HAP-1 (cell line): ENCODE results near the gene GAL3ST1.
A peak's percentile ranks its signal among the peaks of the same experiment; 100 is the strongest.
"Not testable (repeated sequence)": the region's sequence is repeated elsewhere in the genome, so short reads cannot be mapped to it uniquely, and the experiment has no call there.

Source experiments
- DNase-seq, 2 experiments: peaks; one replicate each; pipeline ENCODE4 v3.0.0-alpha.2; 2016 to 2020; ENCODE audit warnings: low spot score in 2 of 2
- H3K27me3 ChIP-seq: fragments of 250-450 bp; sonication (Bioruptor Pico); 2 replicates; pipeline ENCODE4 v1.5.1; 2020; ENCODE audit warnings: low read depth, mild to moderate bottlenecking, moderate library complexity
- H3K36me3 ChIP-seq: fragments of 250-450 bp; sonication (Bioruptor Pico); replicated peaks from 2 replicates; pipeline ENCODE4 v1.5.1; 2020; ENCODE audit warnings: mild to moderate bottlenecking
- H3K4me1 ChIP-seq: fragments of 250-450 bp; sonication (Bioruptor Pico); 2 replicates; pipeline ENCODE4 v1.5.1; 2020; ENCODE audit warnings: mild to moderate bottlenecking
- H3K4me3 ChIP-seq: fragments of 250-450 bp; sonication (Bioruptor Pico); 2 replicates; pipeline ENCODE4 v1.5.1; 2020; ENCODE audit warnings: mild to moderate bottlenecking, moderate library complexity
- H3K9me3 ChIP-seq: fragments of 250-450 bp; sonication (Bioruptor Pico); 2 replicates; pipeline ENCODE4 v1.5.1; 2020; ENCODE audit warnings: mild to moderate bottlenecking, moderate library complexity
- in situ Hi-C: fragments of 300-500 bp; cut with MboI; formaldehyde crosslinking; loops from 3 replicates; pipeline ENCODE4 v1.14.3; 2020; ENCODE audit warnings: low sequenced_read_pairs, inconsistent platforms, mixed read lengths

Gene GAL3ST1

GRCh38 chr22:30567277-30567676 lies 7.2 kb downstream of the GAL3ST1 start:
- not testable (repeated sequence) for H3K27me3 ChIP-seq, H3K4me3 ChIP-seq, H3K4me1 ChIP-seq

GRCh38 chr22:30566125-30566524 lies 8.3 kb downstream of the GAL3ST1 start:
- H3K36me3 ChIP-seq = no peaks in the 10 kb centered on the region
- H3K4me1 ChIP-seq = no peaks in the 10 kb centered on the region
- H3K27me3 ChIP-seq = peaks cover under 1% of the 10 kb centered on the region; the same call in 1 of the 2 replicates
- H3K4me3 ChIP-seq = no peak overlapping the region
- DNase-seq = no peak
- no peaks in the 10 kb centered on the region for H3K9me3 ChIP-seq
- in situ Hi-C loops = no loop called here

More at GRCh38 chr22:30567277-30567676, 7.2 kb downstream of the GAL3ST1 start:
- H3K9me3 ChIP-seq, DNase-seq, H3K36me3 ChIP-seq, in situ Hi-C loops: not testable (repeated sequence)

DNA sequence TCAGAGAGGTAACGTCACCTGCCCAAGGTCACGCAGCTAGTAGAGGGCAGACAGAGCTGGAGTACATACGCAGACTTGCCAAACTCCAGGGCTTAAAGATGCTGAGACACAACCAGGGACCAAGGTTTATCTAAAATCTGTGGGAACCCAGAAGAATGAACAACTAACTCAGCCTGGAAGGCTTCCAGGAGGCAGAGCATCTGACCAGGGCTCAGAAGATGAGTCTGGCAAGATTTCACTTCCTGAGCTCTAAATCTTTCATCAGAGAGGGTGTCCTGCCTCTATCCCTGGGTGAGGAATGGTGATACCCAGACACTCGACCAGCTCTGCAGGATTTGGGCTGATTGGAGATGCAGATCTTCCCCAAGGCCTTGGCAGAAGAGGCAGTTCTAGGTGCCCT lies 9.1 kb downstream of the GAL3ST1 start:
- Histone ChIP-seq H3K27me3 (no peaks in the 10 kb centered on the region; the same call in 1 of the 2 replicates), H3K4me1 (no peaks in the 10 kb centered on the region), H3K4me3 (no peak overlapping the region), H3K36me3 (no peaks in the 10 kb centered on the region), H3K9me3 (no peaks in the 10 kb centered on the region)
- in situ Hi-C loops = no loop called here
- DNase-seq = no peak

GRCh38 chr22:30564761-30565119 lies 9.7 kb downstream of the GAL3ST1 start:
- Histone ChIP-seq H3K9me3 (no peaks in the 10 kb centered on the region), H3K4me3 (no peak overlapping the region), H3K27me3 (no peaks in the 10 kb centered on the region), H3K36me3 (no peaks in the 10 kb centered on the region), H3K4me1 (no peaks in the 10 kb centered on the region)
- in situ Hi-C loops = no loop called here
- no peak for DNase-seq

DNA sequence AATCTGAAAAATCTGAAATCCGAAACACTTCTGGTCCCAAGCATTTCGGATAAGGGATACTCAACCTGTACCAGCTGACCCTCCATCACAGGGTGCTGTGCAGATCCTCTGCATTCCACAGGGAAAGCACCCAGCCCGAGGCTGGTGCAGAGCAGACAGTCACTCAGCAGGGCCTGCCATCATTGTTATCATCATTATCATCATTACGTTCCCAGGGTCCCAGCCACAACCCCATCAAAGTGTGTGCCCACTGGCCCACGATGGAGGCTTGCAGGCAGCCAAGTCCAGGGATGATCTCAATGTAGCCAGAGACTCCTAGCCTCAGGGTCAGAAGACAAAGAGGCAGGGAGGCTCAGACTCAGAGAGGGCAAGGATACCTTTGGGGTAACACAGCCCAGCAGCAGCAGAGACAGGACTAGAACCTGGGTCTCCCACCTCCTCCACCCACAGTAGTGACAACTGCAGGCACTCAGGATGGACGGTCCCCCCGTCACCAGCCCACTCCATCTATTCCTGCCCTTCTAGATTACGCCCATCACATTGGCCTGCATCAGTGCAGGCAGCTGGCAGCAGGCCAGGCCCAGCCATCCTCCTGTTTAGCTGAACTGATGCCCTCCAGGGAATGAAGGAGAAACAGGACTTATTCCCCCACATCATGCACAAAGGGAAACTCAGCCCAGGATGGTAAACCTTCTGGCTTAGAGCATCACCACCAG lies 10.3 kb downstream of the GAL3ST1 start:
- in situ Hi-C loops = no loop called here
- DNase-seq = no peak
- Histone ChIP-seq H3K36me3 (no peaks in the 10 kb centered on the region), H3K9me3 (no peaks in the 10 kb centered on the region), H3K4me1 (no peaks in the 10 kb centered on the region), H3K4me3 (no peak overlapping the region), H3K27me3 (no peaks in the 10 kb centered on the region)

DNA sequence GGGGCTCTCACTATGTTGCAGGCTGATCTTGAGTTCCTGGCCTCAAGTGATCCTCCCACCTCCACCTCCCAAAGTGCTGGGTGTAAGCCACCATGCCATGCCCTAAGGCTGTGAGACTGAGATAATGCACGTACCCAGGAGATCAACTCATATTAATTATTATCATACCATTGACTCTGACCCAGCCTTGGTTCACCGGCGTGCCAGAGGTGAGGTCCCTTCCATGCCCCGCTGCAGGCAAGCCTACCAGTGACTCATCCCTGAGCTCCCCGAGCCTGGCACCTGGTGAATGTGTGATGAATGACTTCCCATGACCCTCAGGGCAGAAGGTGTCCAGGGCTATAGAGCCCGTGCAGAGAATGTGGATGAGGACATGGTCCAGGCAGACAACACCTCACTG lies 12.1 kb downstream of the GAL3ST1 start:
- no peaks in the 10 kb centered on the region for H3K9me3 ChIP-seq
- H3K36me3 ChIP-seq = no peaks in the 10 kb centered on the region
- in situ Hi-C loops = no loop called here
- no peak for DNase-seq
- H3K27me3 ChIP-seq = no peaks in the 10 kb centered on the region
- H3K4me1 ChIP-seq = no peaks in the 10 kb centered on the region
- no peak overlapping the region for H3K4me3 ChIP-seq

GRCh38 chr22:30561402-30562189 lies 12.9 kb downstream of the GAL3ST1 start:
- H3K4me3 ChIP-seq = no peak overlapping the region
- H3K27me3 ChIP-seq = no peaks in the 10 kb centered on the region
- H3K36me3 ChIP-seq = no peaks in the 10 kb centered on the region
- H3K9me3 ChIP-seq = no peaks in the 10 kb centered on the region
- no peak for DNase-seq
- in situ Hi-C loops = no loop called here
- H3K4me1 ChIP-seq = no peaks in the 10 kb centered on the region

GRCh38 chr22:30560643-30561202 lies 13.7 kb downstream of the GAL3ST1 start:
- peak in 1 of 2 experiments; percentile 50 for DNase-seq

DNA sequence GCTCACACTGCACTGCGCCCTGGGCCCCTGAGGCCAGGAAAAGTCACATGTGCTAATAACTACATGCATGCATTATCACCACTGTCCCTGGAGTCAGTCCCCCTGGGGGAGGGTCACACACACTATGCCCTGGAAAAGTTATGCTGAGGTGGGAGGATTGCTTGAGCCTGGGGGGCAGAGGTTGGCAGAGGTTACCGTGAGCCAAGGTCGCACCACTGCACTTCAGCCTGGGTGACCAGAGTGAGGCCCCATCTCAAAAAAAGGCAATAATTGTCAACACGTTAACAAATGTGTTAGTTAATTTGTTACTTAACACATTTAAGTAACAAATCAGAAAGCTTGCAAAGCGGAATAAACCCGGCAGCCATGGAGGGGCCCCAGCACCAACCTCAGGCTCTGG lies 14.6 kb downstream of the GAL3ST1 start:
- Histone ChIP-seq H3K4me1 (no peaks in the 10 kb centered on the region), H3K27me3 (no peaks in the 10 kb centered on the region), H3K9me3 (no peaks in the 10 kb centered on the region), H3K4me3 (no peak overlapping the region), H3K36me3 (no peaks in the 10 kb centered on the region)
- DNase-seq = no peak
- in situ Hi-C loops = no loop called here

More at GRCh38 chr22:30560643-30561202, 13.7 kb downstream of the GAL3ST1 start:
- H3K36me3 ChIP-seq, H3K4me1 ChIP-seq, H3K4me3 ChIP-seq, H3K27me3 ChIP-seq, in situ Hi-C loops, H3K9me3 ChIP-seq: not testable (repeated sequence)

DNA sequence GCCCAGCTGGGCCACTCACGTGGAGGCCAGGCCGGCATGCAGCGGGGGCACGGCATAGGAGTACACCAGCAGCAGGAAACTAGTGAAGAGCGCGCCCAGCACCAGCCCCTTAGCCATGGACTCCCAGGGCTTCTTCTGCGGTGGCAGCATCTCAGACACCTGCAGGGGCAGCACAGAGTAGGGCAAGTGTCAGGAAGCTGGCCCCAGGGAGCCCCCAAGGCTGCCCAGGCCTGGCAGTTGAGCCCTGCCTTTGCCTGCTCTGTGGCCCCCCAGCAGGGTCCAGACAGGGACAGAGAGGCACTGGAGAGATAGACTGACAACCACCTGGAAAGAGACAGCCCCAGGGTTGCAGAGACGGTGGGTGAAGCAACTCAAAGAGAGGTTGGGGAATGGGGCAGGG lies 17.2 kb downstream of the GAL3ST1 start:
- DNase-seq = no peak
- H3K4me3 ChIP-seq = no peak overlapping the region
- no peaks in the 10 kb centered on the region for H3K9me3 ChIP-seq
- no peaks in the 10 kb centered on the region for H3K36me3 ChIP-seq
- H3K27me3 ChIP-seq = no peaks in the 10 kb centered on the region
- in situ Hi-C loops = no loop called here
- H3K4me1 ChIP-seq = no peaks in the 10 kb centered on the region

GRCh38 chr22:30556388-30556787 lies 18.1 kb downstream of the GAL3ST1 start:
- H3K9me3 ChIP-seq = no peaks in the 10 kb centered on the region
- DNase-seq = no peak
- in situ Hi-C loops = no loop called here

DNA sequence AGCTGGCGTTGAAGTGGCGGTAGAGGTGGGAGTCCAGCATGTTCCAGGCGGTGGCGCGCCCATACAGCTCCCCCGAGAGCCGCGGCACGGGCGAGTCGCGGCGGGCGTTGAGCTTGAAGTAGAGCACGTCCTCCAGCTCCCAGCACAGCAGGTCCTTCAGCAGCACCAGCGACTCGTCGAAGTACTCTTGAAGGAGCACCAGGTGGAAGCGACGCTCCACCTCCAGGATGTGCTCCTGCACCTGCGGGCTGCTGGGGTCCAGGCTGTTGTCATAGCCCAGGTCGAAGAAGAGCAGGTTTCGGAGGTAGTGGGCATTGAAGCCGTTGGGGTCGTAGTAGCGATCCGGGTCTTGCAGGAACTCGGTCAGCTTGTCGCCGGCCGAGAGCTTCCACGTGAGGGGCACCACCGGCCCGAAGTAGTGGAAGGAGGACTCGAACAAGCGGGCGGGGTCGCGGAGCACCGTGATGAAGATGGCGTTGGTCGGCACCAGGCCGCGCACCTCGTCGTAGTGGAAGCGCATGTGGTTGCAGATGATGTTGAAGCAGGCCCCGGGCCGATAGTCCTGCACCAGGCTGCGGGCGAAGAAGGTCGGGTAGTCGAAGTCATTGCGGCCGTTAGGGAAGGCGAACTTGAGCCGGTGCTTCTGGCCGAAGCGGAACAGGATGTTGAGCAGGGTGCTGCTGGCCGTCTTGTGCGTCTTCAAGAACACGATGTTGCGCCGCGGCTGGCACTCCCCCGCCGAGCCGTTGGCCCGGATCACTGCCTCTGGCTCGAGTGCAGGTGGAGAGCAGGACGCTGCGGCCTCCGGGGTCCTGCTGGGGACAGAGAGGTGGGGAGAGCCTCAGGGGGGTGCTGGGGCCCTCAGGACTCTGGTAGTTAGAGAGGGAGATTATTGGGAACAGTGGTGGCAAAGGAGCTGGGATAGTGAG lies 18.9 kb downstream of the GAL3ST1 start:
- DNase-seq = no peak
- in situ Hi-C loops = no loop called here
- H3K9me3 ChIP-seq = no peaks in the 10 kb centered on the region

More at GRCh38 chr22:30556388-30556787, 18.1 kb downstream of the GAL3ST1 start:
- Histone ChIP-seq H3K4me1 (no peaks in the 10 kb centered on the region), H3K27me3 (no peaks in the 10 kb centered on the region), H3K4me3 (no peak overlapping the region), H3K36me3 (no peaks in the 10 kb centered on the region)

DNA sequence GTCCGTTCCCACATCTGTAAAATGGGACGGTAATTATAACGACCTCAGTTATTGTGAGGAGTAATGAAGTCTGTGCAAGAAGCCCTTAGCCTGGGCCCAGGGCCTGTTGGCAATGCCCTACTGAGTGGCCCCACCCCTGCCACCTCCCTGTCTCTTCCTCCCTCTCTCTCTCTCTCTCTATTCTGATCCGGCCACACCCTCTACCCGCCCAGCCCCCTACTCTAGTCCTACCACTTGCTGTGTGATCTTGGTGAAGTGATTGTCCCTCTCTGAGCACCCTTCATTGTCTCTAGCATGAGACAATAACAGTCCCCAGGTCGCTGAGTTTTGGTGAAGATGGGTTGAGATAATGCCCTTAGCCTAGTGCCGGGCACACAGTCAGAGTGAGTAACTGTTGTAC lies 20.5 kb downstream of the GAL3ST1 start:
- Histone ChIP-seq H3K4me1 (no peaks in the 10 kb centered on the region), H3K36me3 (no peaks in the 10 kb centered on the region), H3K27me3 (no peaks in the 10 kb centered on the region), H3K4me3 (no peak overlapping the region), H3K9me3 (no peaks in the 10 kb centered on the region)
- DNase-seq = no peak
- in situ Hi-C loops = no loop called here

More for the DNA sequence above, 18.9 kb downstream of the GAL3ST1 start:
- H3K36me3 ChIP-seq = no peaks in the 10 kb centered on the region
- H3K27me3 ChIP-seq = no peaks in the 10 kb centered on the region
- H3K4me3 ChIP-seq = no peak overlapping the region
- no peaks in the 10 kb centered on the region for H3K4me1 ChIP-seq
